Parathyroid adenoma (tissue), 2 donors: ENCODE data around the gene CHTOP.
A peak's percentile ranks its signal among the peaks of the same experiment; 100 is the strongest.

Experiments
- H2AFZ ChIP-seq: fragments of 300-600 bp; sonication (generic); one replicate; pipeline ENCODE4 v1.7.0; 2017; ENCODE audit warnings: antibody characterized with exemption, mild to moderate bottlenecking
- H3K27ac ChIP-seq: fragments of 300-600 bp; sonication (generic); one replicate; pipeline ENCODE4 v1.7.0; 2017
- H3K27me3 ChIP-seq: fragments of 300-600 bp; sonication (generic); one replicate; pipeline ENCODE4 v1.7.0; 2017; ENCODE audit warnings: low read length; ENCODE audit not compliant: control insufficient read depth, insufficient read depth
- H3K36me3 ChIP-seq: fragments of 300-600 bp; sonication (generic); one replicate; pipeline ENCODE4 v1.7.0; 2017; ENCODE audit warnings: low read length; ENCODE audit not compliant: control insufficient read depth, insufficient read depth
- H3K4me1 ChIP-seq: fragments of 300-600 bp; sonication (generic); one replicate; pipeline ENCODE4 v1.7.0; 2017; ENCODE audit warnings: control low read depth
- H3K4me2 ChIP-seq: fragments of 300-600 bp; sonication (generic); one replicate; pipeline ENCODE4 v1.7.0; 2017; ENCODE audit warnings: low read length
- H3K4me3 ChIP-seq: fragments of 300-600 bp; sonication (generic); one replicate; pipeline ENCODE4 v1.7.0; 2017; ENCODE audit warnings: low read depth, low read length
- H3K79me2 ChIP-seq: fragments of 300-600 bp; sonication (generic); one replicate; pipeline ENCODE4 v1.7.0; 2017; ENCODE audit warnings: control low read depth
- H3K9ac ChIP-seq: fragments of 300-600 bp; sonication (generic); one replicate; pipeline ENCODE4 v1.7.0; 2017; ENCODE audit warnings: mild to moderate bottlenecking
- H3K9me3 ChIP-seq: fragments of 300-600 bp; sonication (generic); one replicate; pipeline ENCODE4 v1.7.0; 2017; ENCODE audit warnings: low read length; ENCODE audit not compliant: control insufficient read depth
- CTCF ChIP-seq: fragments of 300-600 bp; sonication (generic); IDR thresholded peaks from one replicate; pipeline ENCODE4 v1.7.0; 2017; ENCODE audit warnings: antibody characterized with exemption, mild to moderate bottlenecking
- donor health status: primary hyperparathyroidism.

Gene CHTOP

GRCh38 chr1:153612111-153612754, 21.6 kb upstream of the CHTOP start:
- Histone ChIP-seq H3K9ac (peak overlapping the region; percentile 80), H3K4me2 (peak overlapping the region; percentile 92), H3K27me3 (no peaks in the 10 kb centered on the region), H3K79me2 (peaks cover 3% of the 10 kb centered on the region), H3K27ac (peak overlapping the region; percentile 83), H3K4me1 (peaks cover 33% of the 10 kb centered on the region), H3K9me3 (no peaks in the 10 kb centered on the region), H2AFZ (peak overlapping the region; percentile 56), H3K4me3 (peak overlapping the region; percentile 79), H3K36me3 (no peaks in the 10 kb centered on the region)
- no peak for TF ChIP-seq CTCF

GRCh38 chr1:153612755-153613331, 21.0 kb upstream of the CHTOP start, which contains the start of gene S100A16:
Gene S100A16, minus strand, starts transcription at chr1:153613137. Its CDS starts 4,986 bp downstream, at chr1:153608151.
- Histone ChIP-seq H3K27ac (peak within 1 kb of the TSS; percentile 83), H3K4me2 (peak within 1 kb of the TSS; percentile 92), H3K27me3 (no peaks in the 10 kb centered on the region), H3K9me3 (no peaks in the 10 kb centered on the region), H3K4me3 (peak within 1 kb of the TSS; percentile 79), H2AFZ (peak within 1 kb of the TSS; percentile 56), H3K36me3 (no peaks in the 10 kb centered on the region), H3K4me1 (peaks cover 35% of the 10 kb centered on the region), H3K9ac (peak within 1 kb of the TSS; percentile 80), H3K79me2 (no peaks in the 10 kb centered on the region)
- TF ChIP-seq CTCF, result no peak

GRCh38 chr1:153613406-153613805, 20.5 kb upstream of the CHTOP start:
- peaks cover 32% of the 10 kb centered on the region for H3K4me1 ChIP-seq
- peak overlapping the region; percentile 79 for H3K4me3 ChIP-seq
- H3K79me2 ChIP-seq, result no peaks in the 10 kb centered on the region
- H3K9me3 ChIP-seq, result no peaks in the 10 kb centered on the region
- peak overlapping the region; percentile 53 for H2AFZ ChIP-seq
- H3K9ac ChIP-seq, result no peak overlapping the region
- no peak for TF ChIP-seq CTCF
- H3K27ac ChIP-seq, result peak overlapping the region; percentile 83
- no peaks in the 10 kb centered on the region for H3K27me3 ChIP-seq
- no peaks in the 10 kb centered on the region for H3K36me3 ChIP-seq
- H3K4me2 ChIP-seq, result peak overlapping the region; percentile 22

GRCh38 chr1:153614189-153614900, 19.5 kb upstream of the CHTOP start:
- TF ChIP-seq CTCF, result no peak

More at GRCh38 chr1:153614189-153614900, 19.5 kb upstream of the CHTOP start:
- Histone ChIP-seq H3K36me3 (no peaks in the 10 kb centered on the region), H3K4me3 (no peak overlapping the region), H3K79me2 (no peaks in the 10 kb centered on the region), H2AFZ (no peak overlapping the region), H3K27me3 (no peaks in the 10 kb centered on the region), H3K27ac (no peak overlapping the region), H3K4me2 (peak overlapping the region; percentile 58), H3K9ac (no peak overlapping the region), H3K9me3 (no peaks in the 10 kb centered on the region), H3K4me1 (peaks cover 28% of the 10 kb centered on the region)
